K562 (cell line): ENCODE results near the gene LPAR5. TPM values are rescaled to one million over a fixed set of nuclear protein-coding genes. Genes with fewer than 3 reads are reported as not detected.

ENCODE experiments used
- CREM ChIP-seq: IDR thresholded peaks from 2 replicates; pipeline ENCODE4 v1.6.1; 2014; ENCODE audit warnings: antibody characterized with exemption, low read depth
- CSDE1 ChIP-seq, 2 experiments: fragments of 450-650 bp; IDR thresholded peaks; 2 replicates each; pipeline ENCODE4 v1.6.1; 2016; ENCODE audit warnings: mild to moderate bottlenecking in 1 of 2
- DMBX1 ChIP-seq: fragments of 250-450 bp; sonication (Bioruptor Pico); IDR thresholded peaks from 2 replicates; pipeline ENCODE4 v1.8.0; 2022; ENCODE audit warnings: inconsistent platforms, mild to moderate bottlenecking, moderate library complexity, borderline replicate concordance
- ESRRA ChIP-seq: fragments of 450-650 bp; IDR thresholded peaks from 2 replicates; pipeline ENCODE4 v1.6.1; 2014; ENCODE audit warnings: low read depth, mild to moderate bottlenecking, moderate library complexity, borderline replicate concordance
- GTF2A2 ChIP-seq: IDR thresholded peaks from 2 replicates; pipeline ENCODE4 v1.6.1; 2016; ENCODE audit warnings: mild to moderate bottlenecking, missing genetic modification characterization, missing compliant biosample characterization
- HDAC1 ChIP-seq, 2 experiments: fragments of 450-650 bp; IDR thresholded peaks; 2 replicates each; pipeline ENCODE4 v1.6.1; 2016 to 2017; ENCODE audit warnings: inconsistent platforms in 1 of 2, mild to moderate bottlenecking in 1 of 2, moderate library complexity in 1 of 2
- IRF2 ChIP-seq: sonication (generic); formaldehyde crosslinking; IDR thresholded peaks from 2 replicates; pipeline ENCODE4 v1.8.1; 2022; ENCODE audit warnings: mild to moderate bottlenecking, missing genetic modification reagents
- NCOA4 ChIP-seq: fragments of 450-650 bp; IDR thresholded peaks from 2 replicates; pipeline ENCODE4 v1.6.1; 2018; ENCODE audit warnings: mild to moderate bottlenecking; ENCODE audit not compliant: partially characterized antibody
- POLR2B ChIP-seq: fragments of 450-650 bp; IDR thresholded peaks from 2 replicates; pipeline ENCODE4 v1.6.1; 2018; ENCODE audit warnings: low read depth; ENCODE audit not compliant: partially characterized antibody
- RBM34 ChIP-seq: fragments of 200-400 bp; formaldehyde crosslinking; IDR thresholded peaks from 2 replicates; pipeline ENCODE4 v1.6.1; 2018; ENCODE audit warnings: low read length, borderline replicate concordance; ENCODE audit not compliant: insufficient read depth
- RCOR1 ChIP-seq, 2 experiments: IDR thresholded peaks; 2 replicates each; pipeline ENCODE4 v1.6.1; 2012; ENCODE audit warnings: low read depth in 2 of 2, low read length in 2 of 2, borderline replicate concordance in 1 of 2, improper control_type of control experiment in 1 of 2
- SFPQ ChIP-seq: fragments of 200-400 bp; formaldehyde crosslinking; IDR thresholded peaks from 2 replicates; pipeline ENCODE4 v1.6.1; 2017; ENCODE audit warnings: mild to moderate bottlenecking, low read depth, low read length, moderate library complexity
- SMAD4 ChIP-seq: fragments of 250-450 bp; sonication (Bioruptor Pico); conservative IDR thresholded peaks from 2 replicates; pipeline ENCODE4 v1.8.0; 2021; ENCODE audit warnings: inconsistent platforms, mild to moderate bottlenecking, moderate library complexity
- SMARCC2 ChIP-seq: fragments of 450-650 bp; IDR thresholded peaks from 2 replicates; pipeline ENCODE4 v1.6.1; 2017; ENCODE audit warnings: antibody characterized with exemption, moderate library complexity, mild to moderate bottlenecking, low read depth
- SP2 ChIP-seq: IDR thresholded peaks from 2 replicates; pipeline ENCODE4 v1.6.1; 2011; ENCODE audit warnings: mild to moderate bottlenecking, low read depth, low read length, moderate library complexity; ENCODE audit not compliant: poor library complexity, severe bottlenecking; ENCODE audit errors: extremely low read depth
- SREBF1 ChIP-seq: fragments of 150-350 bp; IDR thresholded peaks from 2 replicates; pipeline ENCODE4 v1.6.1; 2014; ENCODE audit warnings: antibody characterized with exemption, low read depth, low read length, borderline replicate concordance
- TRIM25 ChIP-seq: fragments of 450-650 bp; IDR thresholded peaks from 2 replicates; pipeline ENCODE4 v1.7.0; 2016; ENCODE audit warnings: borderline replicate concordance
- ZBTB26 ChIP-seq: fragments of 450-650 bp; formaldehyde crosslinking; IDR thresholded peaks from 2 replicates; pipeline ENCODE4 v1.4.0; 2022; ENCODE audit warnings: missing genetic modification characterization
- ZNF395 ChIP-seq: fragments of 200-800 bp; sonication (Bioruptor generic); IDR thresholded peaks from 2 replicates; pipeline ENCODE4 v1.6.1; 2017; ENCODE audit warnings: missing genetic modification characterization, missing compliant biosample characterization
- ZNF431 ChIP-seq: sonication (generic); formaldehyde crosslinking; IDR thresholded peaks from 2 replicates; pipeline ENCODE4 v1.8.0; 2022; ENCODE audit warnings: mild to moderate bottlenecking, missing genetic modification reagents
- ZNF507 ChIP-seq: conservative IDR thresholded peaks from 2 replicates; pipeline ENCODE4 v1.6.1; 2017; ENCODE audit warnings: missing genetic modification characterization, missing compliant biosample characterization
- polyA plus RNA-seq, 8 experiments: library from polyadenylated mRNA; depleted of rRNA in 4 of 8; stranded (reverse) in 5 of 8; unstranded in 3 of 8; fragments of >200 nt; fragmentation: Nextera tagmentation in 2 of 8; fragmentation: Illumina TruSeq in 1 of 8; extraction: Ambion mirVana in 2 of 8; extraction: Trizol in 1 of 8; gene quantifications; 2 replicates each; pipeline versions ENCODE4 v1.2.1 to v1.2.3, GENCODE V29; 2011 to 2014; ENCODE audit warnings: inconsistent platforms in 1 of 8, missing spikeins in 1 of 8
- total RNA-seq, 7 experiments: library from RNA; depleted of rRNA in 6 of 7; stranded (reverse); fragments of >200 nt in 6 of 7; fragmentation: Illumina TruSeq in 2 of 7; extraction: Trizol in 2 of 7; gene quantifications; 2 replicates each; pipeline versions ENCODE4 v1.2.1 to v1.2.3, GENCODE V29; 2011 to 2021; ENCODE audit warnings: low replicate concordance in 1 of 7

The LPAR5 gene
- total and polyA plus RNA-seq, 9 of the 15 experiments (the other 6 are each of a cell fraction or from before 2014, with no cell fraction given): 1.3 to 11.7 (median 3.6) TPM

GRCh38 chr12:6613776-6614512, 21.8 kb downstream of the LPAR5 start (continued):
- no peak for TF ChIP-seq TRIM25
- no peak for TF ChIP-seq ESRRA
- TF ChIP-seq CSDE1 (IDR thresholded peaks at IDR 0.05): no peak
- TF ChIP-seq SMAD4: peak; percentile 87
- no peak for TF ChIP-seq SREBF1
- 0 out of 2 replicates have a peak, but pooled peaks have one; percentile 47 for TF ChIP-seq ZNF431
- no peak for TF ChIP-seq SFPQ
- no peak for TF ChIP-seq SP2
- TF ChIP-seq CREM: peak; percentile 51; the same call in 1 of the 2 replicates
- TF ChIP-seq HDAC1 (IDR thresholded peaks at IDR 0.05): no peak; a peak in 1 of 4 replicates
- peak; percentile 43; the same call in 1 of the 2 replicates for TF ChIP-seq ZBTB26
- TF ChIP-seq RCOR1 (IDR thresholded peaks at IDR 0.05; ENCODE audit: borderline replicate concordance in 1 of 2, low read depth in 2 of 2, low read length in 2 of 2): peak in 1 of 2 experiments; percentile 17; a peak in 1 of 4 replicates
- no peak for TF ChIP-seq ZNF507 (tag)
- TF ChIP-seq IRF2: no peak
- TF ChIP-seq SMARCC2: no peak
- TF ChIP-seq RBM34: no peak
- peak; percentile 45 for TF ChIP-seq POLR2B
- peak; percentile 68; the same call in 1 of the 2 replicates for TF ChIP-seq DMBX1 (CRISPR knock-in tag)
- no peak for TF ChIP-seq GTF2A2 (tag)
- TF ChIP-seq NCOA4: no peak
- TF ChIP-seq ZNF395: peak; percentile 52
